Epithelial cell of esophagus (primary cell): Measurements from ENCODE around the gene ZC3H15.
"Not testable (repeated sequence)": the region's sequence is repeated elsewhere in the genome, so short reads cannot be mapped to it uniquely, and the experiment has no call there.

ENCODE experiments used
- DNase-seq: peaks from one replicate; pipeline ENCODE4 v3.0.0; 2010; ENCODE audit warnings: low read depth
- H3K4me3 ChIP-seq: 2 replicates; pipeline ENCODE4 v1.5.1; 2011; ENCODE audit warnings: mild to moderate bottlenecking, low read length, control low read depth
- CTCF ChIP-seq: IDR thresholded peaks from 2 replicates; pipeline ENCODE4 v1.5.1; 2011; ENCODE audit warnings: low read depth, mild to moderate bottlenecking, low read length, control low read depth, inconsistent platforms; ENCODE audit not compliant: insufficient read depth; ENCODE audit errors: missing control alignments

Gene ZC3H15

GRCh38 chr2:186485871-186486650 is at the start of gene ZC3H15:
TSS of gene ZC3H15 (plus strand) at chr2:186486260. CDS start at chr2:186486383, 123 bp downstream.
- peak; percentile 96 for DNase-seq
- peak within 1 kb of the TSS; percentile 91 for H3K4me3 ChIP-seq
- no peak for TF ChIP-seq CTCF

GRCh38 chr2:186437719-186438118 is 48.3 kb upstream of the ZC3H15 start:
- TF ChIP-seq CTCF: no peak
- H3K4me3 ChIP-seq: no peak overlapping the region
- DNase-seq: peak; percentile 34

- DNase-seq: not testable (repeated sequence)
Observed at GRCh38 chr2:186439673-186440095, 46.4 kb upstream of the ZC3H15 start.

GRCh38 chr2:186440506-186440905 is 45.6 kb upstream of the ZC3H15 start:
- H3K4me3 ChIP-seq: no peak overlapping the region
- no peak for TF ChIP-seq CTCF
- no peak for DNase-seq

More at GRCh38 chr2:186439673-186440095, 46.4 kb upstream of the ZC3H15 start:
- H3K4me3 ChIP-seq: not testable (repeated sequence)

GRCh38 chr2:186442885-186443284 is 43.2 kb upstream of the ZC3H15 start:
- no peak for TF ChIP-seq CTCF
- DNase-seq: no peak
- H3K4me3 ChIP-seq: no peak overlapping the region

- TF ChIP-seq CTCF: no peak
- H3K4me3 ChIP-seq: no peak overlapping the region
- DNase-seq: no peak
Observed at GRCh38 chr2:186443851-186444250, 42.2 kb upstream of the ZC3H15 start.

- H3K4me3 ChIP-seq: no peak overlapping the region
- TF ChIP-seq CTCF: no peak
- DNase-seq: no peak
Observed at GRCh38 chr2:186445506-186445905, 40.6 kb upstream of the ZC3H15 start.
